Activated T-helper 1 cell treated with anti-CD3 and anti-CD28 coated beads, Interleukin-12 subunit alpha, Interleukin-12 subunit beta, Interleukin-2, Interleukin-4 antibody, amounts not matched to agents 30 ng/mL and 10 ng/mL and 1 ng/mL, durations not matched to agents 14 hours and 24 hours and 36 hours (primary cell): Measurements from ENCODE around the gene ZNF850. TPM values are rescaled to one million over a fixed set of nuclear protein-coding genes. Genes with fewer than 3 reads are reported as not detected.
"Not testable (repeated sequence)": the region's sequence is repeated elsewhere in the genome, so short reads cannot be mapped to it uniquely, and the experiment has no call there.

Experiments
- DNase-seq: peaks from one replicate; pipeline ENCODE4 v3.0.0; 2021; ENCODE audit warnings: low spot score
- H3K27ac Mint-ChIP-seq: one replicate; pipeline ENCODE4 v1.8.0; 2021; ENCODE audit warnings: mild to moderate bottlenecking, mixed read lengths
- H3K27me3 Mint-ChIP-seq: one replicate; pipeline ENCODE4 v1.8.0; 2022; ENCODE audit warnings: mild to moderate bottlenecking, moderate library complexity, mixed read lengths; ENCODE audit not compliant: insufficient read depth
- H3K36me3 Mint-ChIP-seq: one replicate; pipeline ENCODE4 v1.8.0; 2021; ENCODE audit warnings: low read depth, mixed read lengths
- H3K4me1 Mint-ChIP-seq: one replicate; pipeline ENCODE4 v1.8.0; 2021; ENCODE audit warnings: low read depth, mixed read lengths
- H3K4me3 Mint-ChIP-seq: one replicate; pipeline ENCODE4 v1.8.0; 2021; ENCODE audit warnings: mild to moderate bottlenecking, moderate library complexity, mixed read lengths
- H3K9me3 Mint-ChIP-seq: one replicate; pipeline ENCODE4 v1.8.0; 2021; ENCODE audit warnings: mixed read lengths
- intact Hi-C: fragments of 100-400 bp; cut with micrococcal nuclease; formaldehyde crosslinking; loops from one replicate; pipeline ENCODE4 v1.15.1; 2024
- total RNA-seq: library from RNA; stranded (reverse); gene quantifications from 2 replicates; pipeline ENCODE4 v1.2.3, GENCODE V29; 2022

The ZNF850 gene
- total RNA-seq: 3.2 and 3.7 TPM in 2 replicates

DNA sequence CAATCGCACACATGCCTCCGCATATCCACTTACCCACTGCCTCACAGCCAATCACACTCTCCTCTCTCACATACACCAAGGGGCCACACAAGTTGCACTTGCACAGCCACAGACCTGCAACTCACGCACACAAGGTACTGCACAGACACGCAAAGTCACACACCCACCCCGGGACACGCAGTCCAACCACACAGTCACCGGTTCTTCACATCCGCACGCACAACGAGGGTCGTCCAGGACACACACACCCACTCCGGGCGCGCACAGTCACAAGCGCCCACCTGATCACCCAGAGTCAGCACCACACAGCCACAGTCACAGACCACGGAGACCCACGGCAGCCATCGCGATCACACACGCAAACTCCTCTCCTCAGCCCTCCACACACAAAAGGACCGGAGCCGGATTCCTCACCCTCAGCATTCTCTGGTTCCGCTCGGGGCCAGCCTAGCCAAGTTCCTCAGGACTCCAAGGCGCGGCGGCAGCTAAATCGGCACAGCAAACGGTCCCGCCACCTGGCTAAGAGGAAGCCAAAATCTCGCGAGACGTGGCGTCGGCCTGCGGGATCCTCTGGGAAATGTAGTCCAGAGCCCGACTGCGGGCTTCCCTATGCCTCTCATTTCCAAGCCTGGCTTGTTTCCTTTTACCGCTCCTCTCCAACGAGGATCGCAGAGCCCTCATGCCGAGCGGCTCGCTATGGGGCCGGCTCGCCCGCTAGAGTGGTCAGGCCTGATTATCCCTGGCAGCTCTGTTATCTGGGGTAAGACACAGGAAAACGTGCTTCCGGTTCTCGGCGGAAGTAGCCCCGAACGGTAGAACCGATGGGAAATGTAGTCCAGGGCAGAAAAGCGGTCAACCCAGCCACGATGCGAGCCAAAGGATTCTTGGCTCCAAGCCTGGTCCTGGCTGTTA, at the start of gene ZNF850:
Gene ZNF850 (minus strand): TSS at position 497 of the 912 bp plus-strand sequence. CDS start 10,201 bp downstream, outside the sequence.
- H3K36me3 Mint-ChIP-seq: peaks cover 16% of the 10 kb centered on the region
- H3K4me1 Mint-ChIP-seq: peaks cover 18% of the 10 kb centered on the region
- no peaks in the 10 kb centered on the region for H3K27me3 Mint-ChIP-seq
- intact Hi-C loops: loop anchor here (1.0 to 10.0 kb wide), 20 partner anchors 25 to 1005 kb away; partner anchors contain the start of genes ZFP14, ZFP82, ZNF146 and ZNF260
- DNase-seq: peak; percentile 88
- peaks cover 42% of the 10 kb centered on the region for H3K9me3 Mint-ChIP-seq
- H3K4me3 Mint-ChIP-seq: peak within 1 kb of the TSS; percentile 98
- H3K27ac Mint-ChIP-seq: peak within 1 kb of the TSS; percentile 93

DNA sequence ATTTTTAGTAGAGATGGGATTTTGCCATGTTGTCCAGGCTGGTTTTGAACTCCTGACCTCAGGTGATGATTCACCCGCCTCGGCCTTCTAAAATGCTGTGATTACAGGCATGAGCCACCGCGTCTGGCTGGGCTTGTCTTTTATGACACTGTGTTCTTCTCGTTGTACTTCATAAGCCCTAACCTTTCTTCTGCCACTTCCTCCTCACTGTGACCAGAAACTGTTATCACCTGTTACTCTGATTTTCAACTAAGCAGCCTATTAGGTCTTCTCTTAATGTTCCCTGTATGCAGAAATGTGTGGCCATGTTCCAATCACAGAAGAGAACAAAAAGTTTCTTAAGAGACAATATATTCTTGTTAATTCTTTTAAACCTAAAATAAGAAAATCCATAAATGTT, 49.2 kb upstream of the ZNF850 start:
- intact Hi-C loops: no loop called here
- Mint-ChIP-seq H3K36me3 (peaks cover 55% of the 10 kb centered on the region), H3K27me3 (no peaks in the 10 kb centered on the region), H3K27ac (no peak overlapping the region), H3K9me3 (peaks cover 78% of the 10 kb centered on the region), H3K4me3 (no peak overlapping the region), H3K4me1 (no peaks in the 10 kb centered on the region)
- DNase-seq: no peak

DNA sequence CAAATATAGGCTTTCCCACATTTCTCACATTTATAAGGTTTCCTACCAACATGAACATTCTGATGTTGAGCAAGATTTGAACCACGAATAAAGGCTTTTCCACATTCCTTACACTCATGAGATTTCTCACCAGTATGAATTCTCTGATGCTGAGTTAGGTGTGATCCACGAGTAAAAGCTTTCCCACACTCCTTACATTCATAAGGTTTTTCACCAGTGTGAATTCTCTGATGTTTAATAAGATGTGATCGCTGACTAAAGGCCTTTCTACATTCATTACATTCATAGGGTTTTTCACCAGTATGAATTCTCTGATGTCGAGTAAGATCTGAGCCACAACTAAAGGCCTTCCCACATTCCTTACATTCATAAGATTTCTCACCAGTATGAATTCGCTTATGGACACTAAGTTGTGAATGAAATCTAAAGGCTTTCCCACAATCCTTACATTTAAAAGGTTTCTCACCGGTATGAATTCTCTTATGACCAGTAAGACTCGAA, 46.6 kb upstream of the ZNF850 start:
- peaks cover 65% of the 10 kb centered on the region for H3K9me3 Mint-ChIP-seq
- H3K4me1 Mint-ChIP-seq: no peaks in the 10 kb centered on the region
- intact Hi-C loops: no loop called here
- DNase-seq: no peak
- H3K27me3 Mint-ChIP-seq: no peaks in the 10 kb centered on the region
- H3K36me3 Mint-ChIP-seq: peaks cover 39% of the 10 kb centered on the region
- no peak overlapping the region for H3K27ac Mint-ChIP-seq
- no peak overlapping the region for H3K4me3 Mint-ChIP-seq

DNA sequence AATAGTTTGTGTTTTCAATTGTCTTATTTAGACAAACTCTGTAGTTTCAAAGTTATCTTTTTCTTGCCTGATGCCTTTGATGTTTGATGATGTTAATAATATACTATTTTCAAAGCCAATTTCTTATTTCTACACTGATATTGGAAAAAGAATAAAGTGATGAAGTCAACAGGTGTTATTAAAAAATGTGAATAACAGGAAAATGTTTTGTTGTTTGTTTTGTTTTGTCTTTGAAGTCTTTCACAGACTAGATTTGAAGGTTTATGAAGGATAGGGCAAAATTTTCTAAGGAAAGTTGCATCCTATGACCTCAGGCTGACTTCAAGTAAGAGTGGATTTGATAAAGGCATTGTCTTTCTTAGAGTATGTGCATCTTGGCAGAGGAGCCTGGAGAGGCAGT, 34.4 kb upstream of the ZNF850 start:
- no peaks in the 10 kb centered on the region for H3K4me1 Mint-ChIP-seq
- H3K9me3 Mint-ChIP-seq: peaks cover 67% of the 10 kb centered on the region
- no peak overlapping the region for H3K27ac Mint-ChIP-seq
- intact Hi-C loops: no loop called here
- no peaks in the 10 kb centered on the region for H3K27me3 Mint-ChIP-seq
- H3K4me3 Mint-ChIP-seq: no peak overlapping the region
- DNase-seq: no peak
- H3K36me3 Mint-ChIP-seq: peaks cover 2% of the 10 kb centered on the region

DNA sequence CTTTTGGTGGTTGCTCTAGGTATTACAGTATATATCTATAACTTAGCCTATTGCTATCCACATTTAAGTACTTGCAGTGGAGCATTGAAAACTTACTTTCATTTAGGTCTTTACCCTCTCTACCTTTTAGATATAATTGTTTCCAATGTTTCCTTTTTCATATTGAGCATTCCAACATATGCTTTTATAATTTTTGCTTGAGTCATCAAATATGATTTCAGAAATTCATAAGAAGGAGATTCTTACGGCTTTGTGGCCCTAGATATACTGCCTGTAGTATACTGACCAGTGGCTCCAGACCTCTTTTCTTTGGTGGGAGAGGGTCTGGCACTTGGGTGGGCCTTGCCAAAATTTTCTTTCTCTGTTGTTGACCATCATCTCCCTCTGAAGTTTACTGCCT, 32.8 kb upstream of the ZNF850 start:
- intact Hi-C loops: no loop called here
- H3K27ac Mint-ChIP-seq: no peak overlapping the region
- no peak overlapping the region for H3K4me3 Mint-ChIP-seq
- DNase-seq: no peak
- H3K36me3 Mint-ChIP-seq: peaks cover 2% of the 10 kb centered on the region
- H3K9me3 Mint-ChIP-seq: peaks cover 59% of the 10 kb centered on the region
- H3K27me3 Mint-ChIP-seq: no peaks in the 10 kb centered on the region
- no peaks in the 10 kb centered on the region for H3K4me1 Mint-ChIP-seq

DNA sequence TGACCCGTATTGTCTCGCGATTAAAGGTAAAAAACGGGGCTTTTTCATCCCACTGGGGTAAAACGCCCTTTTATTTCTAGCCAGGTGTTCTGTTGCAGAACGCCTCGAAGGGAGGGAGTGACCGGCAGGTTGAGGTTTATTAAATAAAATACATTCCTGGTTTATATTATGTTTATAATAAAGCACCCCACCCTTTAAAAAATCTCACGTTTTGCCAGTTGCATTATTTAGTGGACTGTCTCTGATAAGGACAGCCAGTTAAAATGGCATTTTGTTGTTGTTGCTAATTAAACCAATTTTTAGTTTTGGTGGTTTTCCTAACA, 25.1 kb upstream of the ZNF850 start:
- Mint-ChIP-seq H3K4me3 (peak overlapping the region; percentile 85), H3K27me3 (no peaks in the 10 kb centered on the region), H3K4me1 (no peaks in the 10 kb centered on the region), H3K9me3 (peaks cover 60% of the 10 kb centered on the region), H3K36me3 (no peaks in the 10 kb centered on the region), H3K27ac (peak overlapping the region; percentile 89)
- DNase-seq: no peak
- intact Hi-C loops: loop anchor here (1.0 to 5.0 kb wide), 4 partner anchors 24 to 119 kb away; partner anchors contain the start of genes ZNF568, ZNF790 and ZNF829

DNA sequence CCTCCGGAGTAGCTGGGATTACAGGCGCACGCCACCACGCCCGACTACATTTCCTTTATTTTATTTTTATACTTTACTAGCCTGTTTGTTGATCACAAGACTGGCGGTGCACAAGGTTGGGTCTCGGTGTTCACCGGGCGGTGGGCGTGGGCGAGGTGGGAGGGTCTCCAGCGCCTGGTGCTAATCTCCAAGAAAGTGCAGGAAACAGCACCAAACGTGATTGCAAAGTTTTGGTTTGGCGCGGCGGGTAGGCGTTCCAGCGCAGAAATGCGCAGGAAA, 24.0 kb upstream of the ZNF850 start:
- peak overlapping the region; percentile 85 for H3K4me3 Mint-ChIP-seq
- no peaks in the 10 kb centered on the region for H3K27me3 Mint-ChIP-seq
- DNase-seq: no peak
- intact Hi-C loops: loop anchor here (5.0 kb wide), 1 partner anchor 41 kb away; the partner anchor contains the start of gene ZNF790
- no peaks in the 10 kb centered on the region for H3K36me3 Mint-ChIP-seq
- no peak overlapping the region for H3K27ac Mint-ChIP-seq
- peaks cover 66% of the 10 kb centered on the region for H3K9me3 Mint-ChIP-seq
- no peaks in the 10 kb centered on the region for H3K4me1 Mint-ChIP-seq

DNA sequence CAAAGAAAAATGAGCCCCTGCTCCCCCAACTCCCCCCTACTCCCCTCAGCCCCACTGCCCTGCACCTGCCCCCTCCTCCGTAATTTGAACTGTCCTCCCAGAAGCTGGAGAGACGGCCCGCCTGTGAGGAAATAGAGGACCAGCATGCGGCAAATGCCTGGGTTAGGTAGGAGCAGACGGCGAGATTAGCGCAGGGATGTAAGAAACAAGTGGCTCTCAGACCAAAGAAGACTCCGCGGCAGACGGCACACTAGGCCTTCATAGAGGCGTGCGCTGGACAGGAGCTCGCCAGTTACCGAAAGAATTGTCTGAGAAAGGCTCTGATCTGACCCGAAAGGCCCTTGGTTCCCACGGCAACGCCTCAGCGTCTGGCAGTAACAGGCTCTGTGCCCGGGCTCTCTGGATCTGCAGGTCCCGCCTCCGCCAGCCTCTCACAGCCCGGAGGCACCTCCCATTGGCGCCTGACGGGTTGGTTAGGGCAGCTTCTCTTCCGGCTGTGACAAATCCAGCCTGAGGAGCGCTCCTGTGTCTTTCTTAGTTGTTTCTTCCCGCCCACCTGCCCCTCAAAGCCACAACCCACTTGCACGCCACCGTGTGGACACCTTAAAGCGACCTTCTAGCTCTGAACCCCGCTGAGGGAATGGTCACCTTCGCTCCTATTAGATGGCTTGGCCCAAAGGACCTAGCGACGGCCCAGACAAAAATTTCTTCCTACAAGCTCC, 19.0 kb upstream of the ZNF850 start:
- H3K27ac Mint-ChIP-seq, H3K36me3 Mint-ChIP-seq, intact Hi-C loops, DNase-seq, H3K27me3 Mint-ChIP-seq, H3K4me1 Mint-ChIP-seq, H3K4me3 Mint-ChIP-seq: not testable (repeated sequence)
- H3K9me3 Mint-ChIP-seq: peaks cover 55% of the 10 kb centered on the region

DNA sequence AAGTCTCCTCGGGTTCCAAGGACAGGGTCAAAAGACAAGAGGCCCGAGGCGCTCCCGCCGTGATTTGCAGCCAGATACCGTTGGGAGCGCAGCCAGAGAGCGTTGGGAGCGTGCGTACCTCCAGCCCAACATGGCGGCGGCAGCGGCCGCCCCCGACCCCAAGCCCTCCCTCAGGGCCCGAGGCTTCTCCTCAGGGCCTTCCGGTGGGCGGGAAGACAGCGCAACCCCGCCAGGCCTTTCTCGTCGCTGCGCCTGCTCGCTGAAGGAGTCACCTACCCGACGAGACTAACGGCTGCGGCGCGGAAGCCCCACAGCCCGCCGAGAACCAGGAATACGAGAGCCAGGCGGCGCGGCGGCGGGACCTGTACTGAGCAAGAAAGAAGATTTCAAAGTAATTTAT, 3.2 kb upstream of the ZNF850 start:
- no peak overlapping the region for H3K27ac Mint-ChIP-seq
- H3K4me1 Mint-ChIP-seq: peaks cover 18% of the 10 kb centered on the region
- H3K36me3 Mint-ChIP-seq: peaks cover 16% of the 10 kb centered on the region
- H3K9me3 Mint-ChIP-seq: peaks cover 48% of the 10 kb centered on the region
- intact Hi-C loops: loop anchor here (10.0 kb wide), 2 partner anchors 539 to 561 kb away; partner anchors contain the start of genes ZNF146 and ZNF565
- no peak overlapping the region for H3K4me3 Mint-ChIP-seq
- no peak for DNase-seq
- no peaks in the 10 kb centered on the region for H3K27me3 Mint-ChIP-seq

DNA sequence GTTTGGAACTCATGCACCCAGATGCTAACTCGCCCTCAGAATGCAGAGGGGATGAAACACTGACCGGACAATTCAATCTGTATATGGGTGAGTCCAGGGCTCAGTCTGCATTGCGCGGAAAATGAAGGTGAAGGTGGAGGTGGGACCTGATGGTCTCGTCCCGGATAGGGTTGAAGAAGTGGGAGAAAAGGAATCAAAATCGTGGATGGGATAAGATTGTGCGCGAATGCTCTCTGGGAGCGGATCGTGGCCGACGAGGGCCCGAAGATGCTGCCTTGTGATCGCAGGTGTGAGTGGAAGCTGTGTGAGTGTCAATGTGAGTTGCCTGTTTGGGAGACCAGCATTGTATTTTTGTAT, 594 bp upstream of the ZNF850 start:
- Mint-ChIP-seq H3K4me1 (peaks cover 18% of the 10 kb centered on the region), H3K27me3 (no peaks in the 10 kb centered on the region), H3K9me3 (peaks cover 45% of the 10 kb centered on the region), H3K27ac (peak overlapping the region; percentile 93), H3K4me3 (peak overlapping the region; percentile 98), H3K36me3 (peaks cover 18% of the 10 kb centered on the region)
- intact Hi-C loops: loop anchor here (1.0 to 10.0 kb wide), 12 partner anchors 24 to 1004 kb away; partner anchors contain the start of genes ZFP14, ZFP82, ZNF146 and ZNF383
- DNase-seq: no peak

DNA sequence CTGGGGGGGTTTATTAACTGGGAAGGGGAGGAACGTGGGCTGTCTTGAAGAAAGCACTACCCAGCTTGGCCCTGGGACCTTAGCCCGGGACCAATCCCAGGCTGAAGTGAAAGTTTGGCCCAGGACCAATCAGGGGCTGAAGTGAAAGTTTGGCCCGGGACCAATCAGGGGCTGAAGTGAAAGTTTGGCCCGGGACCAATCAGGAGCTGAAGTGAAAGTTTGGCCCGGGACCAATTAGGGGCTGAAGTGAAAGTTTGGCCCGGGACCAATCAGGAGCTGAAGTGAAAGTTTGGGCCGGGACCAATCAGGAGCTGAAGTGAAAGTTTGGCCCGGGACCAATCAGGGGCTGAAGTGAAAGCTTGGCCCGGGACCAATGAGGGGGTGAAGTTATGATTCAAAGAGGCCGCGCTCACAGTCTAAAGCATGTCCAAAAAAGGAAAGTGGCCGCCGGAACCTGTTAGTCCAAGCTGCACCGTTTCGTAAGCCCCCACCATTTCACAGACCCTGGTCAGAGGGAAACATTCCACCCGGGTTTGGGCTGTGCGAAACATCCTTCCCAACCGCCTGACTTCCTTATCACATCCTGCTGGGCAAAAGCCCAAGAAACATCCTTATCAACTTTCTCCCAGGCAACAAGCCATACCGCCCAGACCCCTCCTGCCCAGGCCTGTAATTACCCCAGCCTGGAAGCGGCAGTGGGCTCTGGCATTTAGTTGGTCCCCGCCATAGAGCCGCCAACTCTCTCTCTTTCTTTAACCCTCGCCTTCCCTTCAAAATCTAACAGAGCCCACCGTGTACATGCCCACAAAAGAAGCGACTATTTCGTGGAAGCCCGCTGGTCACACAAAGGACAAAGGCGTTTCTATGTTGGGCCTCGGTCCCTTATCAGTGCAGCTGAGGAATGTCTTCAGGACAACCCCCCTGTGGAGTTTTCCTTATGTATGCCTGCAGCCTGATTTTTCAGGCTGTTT, 1.1 kb downstream of the ZNF850 start:
- DNase-seq: peak; percentile 11
- intact Hi-C loops: loop anchor here (1.0 to 10.0 kb wide), 16 partner anchors 79 to 1006 kb away; partner anchors contain the start of genes ZFP14, ZFP82, ZNF146 and ZNF260
- Mint-ChIP-seq H3K36me3 (peaks cover 18% of the 10 kb centered on the region), H3K27ac (peak overlapping the region; percentile 93), H3K27me3 (no peaks in the 10 kb centered on the region), H3K9me3 (peaks cover 41% of the 10 kb centered on the region), H3K4me3 (peak overlapping the region; percentile 98), H3K4me1 (peaks cover 18% of the 10 kb centered on the region)

DNA sequence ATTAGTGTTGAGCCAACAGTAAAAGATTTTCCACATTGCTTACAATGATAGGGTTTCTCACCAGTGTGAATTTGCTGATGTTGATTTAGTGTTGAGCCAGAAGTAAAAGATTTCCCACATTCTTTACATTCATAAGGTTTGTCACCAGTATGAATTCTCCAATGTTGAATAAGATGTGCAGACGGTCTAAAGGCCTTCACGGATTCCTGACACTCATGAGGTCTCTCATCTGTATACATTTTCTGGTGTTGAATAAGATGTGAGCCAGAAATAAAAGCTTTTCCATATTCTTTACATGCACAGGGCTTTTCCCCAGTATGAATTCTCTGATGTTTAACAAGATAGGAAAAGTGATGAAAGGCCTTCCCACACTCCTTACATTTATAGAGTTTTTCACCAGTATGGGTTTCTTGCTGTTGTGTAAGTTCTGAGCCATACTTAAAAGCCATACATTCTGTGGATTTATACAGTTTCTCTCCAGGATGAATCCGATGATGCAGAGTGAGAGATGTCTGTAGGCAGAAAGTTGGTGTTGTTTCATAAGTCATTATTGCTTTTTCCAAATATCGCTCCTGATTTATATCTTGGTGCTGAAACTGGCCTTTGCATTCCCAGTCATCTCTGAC, 22.4 kb downstream of the ZNF850 start:
- peaks cover 72% of the 10 kb centered on the region for H3K9me3 Mint-ChIP-seq
- no peaks in the 10 kb centered on the region for H3K4me1 Mint-ChIP-seq
- no peak overlapping the region for H3K27ac Mint-ChIP-seq
- DNase-seq: no peak
- intact Hi-C loops: no loop called here
- no peaks in the 10 kb centered on the region for H3K27me3 Mint-ChIP-seq
- H3K4me3 Mint-ChIP-seq: no peak overlapping the region
- peaks cover 64% of the 10 kb centered on the region for H3K36me3 Mint-ChIP-seq
